Measurements from ENCODE around the gene GPR27.

DNA sequence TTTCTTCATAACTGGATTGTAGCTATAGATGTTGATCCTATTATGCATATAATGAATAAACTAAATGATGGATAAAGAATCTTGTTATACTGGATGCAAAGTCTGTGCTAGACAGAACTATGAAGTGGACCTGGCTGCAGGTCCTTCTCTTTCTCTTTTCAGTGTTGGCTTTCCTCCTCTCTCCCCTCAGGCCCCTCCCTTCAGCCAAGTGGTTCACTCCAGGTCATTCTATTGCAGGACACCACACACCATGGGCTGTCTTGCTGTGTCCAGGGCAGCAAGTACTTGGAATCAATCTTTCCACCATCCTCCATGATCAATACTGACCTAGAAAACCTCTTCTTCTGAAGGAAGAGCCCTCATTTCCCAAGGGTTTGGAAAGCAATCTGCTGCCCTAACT lies 48.7 kb upstream of the GPR27 start:
- TF ChIP-seq, protein P1, sequence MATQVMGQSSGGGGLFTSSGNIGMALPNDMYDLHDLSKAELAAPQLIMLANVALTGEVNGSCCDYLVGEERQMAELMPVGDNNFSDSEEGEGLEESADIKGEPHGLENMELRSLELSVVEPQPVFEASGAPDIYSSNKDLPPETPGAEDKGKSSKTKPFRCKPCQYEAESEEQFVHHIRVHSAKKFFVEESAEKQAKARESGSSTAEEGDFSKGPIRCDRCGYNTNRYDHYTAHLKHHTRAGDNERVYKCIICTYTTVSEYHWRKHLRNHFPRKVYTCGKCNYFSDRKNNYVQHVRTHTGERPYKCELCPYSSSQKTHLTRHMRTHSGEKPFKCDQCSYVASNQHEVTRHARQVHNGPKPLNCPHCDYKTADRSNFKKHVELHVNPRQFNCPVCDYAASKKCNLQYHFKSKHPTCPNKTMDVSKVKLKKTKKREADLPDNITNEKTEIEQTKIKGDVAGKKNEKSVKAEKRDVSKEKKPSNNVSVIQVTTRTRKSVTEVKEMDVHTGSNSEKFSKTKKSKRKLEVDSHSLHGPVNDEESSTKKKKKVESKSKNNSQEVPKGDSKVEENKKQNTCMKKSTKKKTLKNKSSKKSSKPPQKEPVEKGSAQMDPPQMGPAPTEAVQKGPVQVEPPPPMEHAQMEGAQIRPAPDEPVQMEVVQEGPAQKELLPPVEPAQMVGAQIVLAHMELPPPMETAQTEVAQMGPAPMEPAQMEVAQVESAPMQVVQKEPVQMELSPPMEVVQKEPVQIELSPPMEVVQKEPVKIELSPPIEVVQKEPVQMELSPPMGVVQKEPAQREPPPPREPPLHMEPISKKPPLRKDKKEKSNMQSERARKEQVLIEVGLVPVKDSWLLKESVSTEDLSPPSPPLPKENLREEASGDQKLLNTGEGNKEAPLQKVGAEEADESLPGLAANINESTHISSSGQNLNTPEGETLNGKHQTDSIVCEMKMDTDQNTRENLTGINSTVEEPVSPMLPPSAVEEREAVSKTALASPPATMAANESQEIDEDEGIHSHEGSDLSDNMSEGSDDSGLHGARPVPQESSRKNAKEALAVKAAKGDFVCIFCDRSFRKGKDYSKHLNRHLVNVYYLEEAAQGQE (IDR thresholded peaks at IDR 0.05; ENCODE audit: insufficient read depth in 1 of 2, low read depth in 2 of 2, low read length in 2 of 2), result no peak
- TF ChIP-seq POLR2AphosphoS5 (IDR thresholded peaks at IDR 0.05; ENCODE audit: low read depth, low read length), result no peak

Data from PFSK-1 (cell line).